CD14-positive monocyte (primary cell): Measurements from ENCODE around the gene SLC38A9. TPM values are rescaled to one million over a fixed set of nuclear protein-coding genes. Genes with fewer than 3 reads are reported as not detected.

Experiments
- DNase-seq, 3 donors: peaks; one replicate each; pipeline ENCODE4 v3.0.0-alpha.2; 2011 to 2022
- H2AFZ ChIP-seq: 2 replicates; pipeline ENCODE4 v1.6.0; 2012; ENCODE audit warnings: mild to moderate bottlenecking, low read depth, low read length, inconsistent platforms; ENCODE audit not compliant: insufficient read depth, poor library complexity, severe bottlenecking
- H3K27ac ChIP-seq, 2 donors: 1 replicate in 1 of 2; 2 replicates in 1 of 2; pipeline ENCODE4 v1.5.1; 2012 to 2013; ENCODE audit warnings: low read length in 2 of 2, control low read depth in 1 of 2, inconsistent platforms in 1 of 2, low read depth in 1 of 2, mild to moderate bottlenecking in 1 of 2
- H3K27me3 ChIP-seq, 2 donors: one replicate each; pipeline versions ENCODE4 v1.6.0 to v1.6.1; 2011 to 2013; ENCODE audit warnings: low read length in 2 of 2; ENCODE audit not compliant: control insufficient read depth in 2 of 2, insufficient read depth in 2 of 2
- H3K36me3 ChIP-seq, 2 donors: replicated peaks in 1 of 2; 1 replicate in 1 of 2; 2 replicates in 1 of 2; pipeline versions ENCODE4 v1.5.1 to v1.6.1; 2012 to 2013; ENCODE audit warnings: low read length in 2 of 2, control low read depth in 1 of 2, inconsistent platforms in 1 of 2, mild to moderate bottlenecking in 1 of 2; ENCODE audit not compliant: insufficient read depth in 2 of 2, control insufficient read depth in 1 of 2
- H3K4me1 ChIP-seq, 2 donors: 1 replicate in 1 of 2; 2 replicates in 1 of 2; pipeline versions ENCODE4 v1.5.1 to v1.6.1; 2012 to 2013; ENCODE audit warnings: low read length in 2 of 2, control low read depth in 1 of 2, inconsistent platforms in 1 of 2, mild to moderate bottlenecking in 1 of 2, moderate library complexity in 1 of 2; ENCODE audit not compliant: insufficient read depth in 2 of 2, control insufficient read depth in 1 of 2
- H3K4me2 ChIP-seq: replicated peaks from 2 replicates; pipeline ENCODE3; 2012; ENCODE audit warnings: low read length, moderate library complexity, mild to moderate bottlenecking; ENCODE audit not compliant: poor library complexity, severe bottlenecking; ENCODE audit errors: extremely low read depth
- H3K4me3 ChIP-seq, 3 experiments: fragments of 200-600 bp in 1 of 3; sonication (generic) in 1 of 3; replicated peaks in 1 of 3; 1 replicate in 2 of 3; 2 replicates in 1 of 3; pipeline ENCODE4 v1.5.1; 2011 to 2013; ENCODE audit warnings: low read length in 3 of 3, mild to moderate bottlenecking in 3 of 3, control low read depth in 2 of 3, low read depth in 2 of 3, inconsistent platforms in 1 of 3, moderate library complexity in 1 of 3
- H3K79me2 ChIP-seq: 2 replicates; pipeline ENCODE4 v1.6.0; 2012; ENCODE audit warnings: mild to moderate bottlenecking, control low read depth, inconsistent platforms, low read length, moderate library complexity; ENCODE audit not compliant: insufficient read depth
- H3K9ac ChIP-seq: 2 replicates; pipeline ENCODE4 v1.6.0; 2017; ENCODE audit warnings: low read length, mild to moderate bottlenecking; ENCODE audit not compliant: insufficient read depth, poor library complexity, severe bottlenecking
- H3K9me3 ChIP-seq, 2 donors: replicated peaks in 1 of 2; 1 replicate in 1 of 2; 2 replicates in 1 of 2; pipeline versions ENCODE4 v1.5.1 to v1.6.1; 2012 to 2013; ENCODE audit warnings: low read length in 2 of 2, control low read depth in 1 of 2; ENCODE audit not compliant: control insufficient read depth in 1 of 2, insufficient read depth in 1 of 2
- H4K20me1 ChIP-seq: 2 replicates; pipeline ENCODE4 v1.6.0; 2012; ENCODE audit warnings: mild to moderate bottlenecking, low read length, control low read depth, moderate library complexity; ENCODE audit not compliant: insufficient read depth
- H3K27ac Mint-ChIP-seq, 7 donors: one replicate each; pipeline ENCODE4 v1.8.0; 2020; ENCODE audit warnings: mild to moderate bottlenecking in 7 of 7, mixed read lengths in 7 of 7, moderate library complexity in 6 of 7, inconsistent platforms in 2 of 7
- H3K27me3 Mint-ChIP-seq, 3 donors: one replicate each; pipeline ENCODE4 v1.8.0; 2021 to 2022; ENCODE audit warnings: low read depth in 3 of 3, mild to moderate bottlenecking in 3 of 3, mixed read lengths in 3 of 3, moderate library complexity in 3 of 3, inconsistent platforms in 1 of 3
- H3K36me3 Mint-ChIP-seq, 2 donors: one replicate each; pipeline ENCODE4 v1.8.0; 2020; ENCODE audit warnings: mixed read lengths in 2 of 2, inconsistent platforms in 1 of 2, mild to moderate bottlenecking in 1 of 2
- H3K4me1 Mint-ChIP-seq: one replicate; pipeline ENCODE4 v1.8.0; 2020; ENCODE audit warnings: mild to moderate bottlenecking, mixed read lengths
- H3K4me3 Mint-ChIP-seq, 2 donors: one replicate each; pipeline ENCODE4 v1.8.0; 2020; ENCODE audit warnings: mild to moderate bottlenecking in 2 of 2, mixed read lengths in 2 of 2, moderate library complexity in 1 of 2
- H3K9me3 Mint-ChIP-seq, 7 donors: one replicate each; pipeline ENCODE4 v1.8.0; 2020 to 2022; ENCODE audit warnings: mixed read lengths in 7 of 7, mild to moderate bottlenecking in 6 of 7, moderate library complexity in 6 of 7, inconsistent platforms in 2 of 7
- CTCF ChIP-seq: fragments of 200-600 bp; IDR thresholded peaks from one replicate; pipeline ENCODE4 v1.8.0; 2022; ENCODE audit warnings: antibody characterized with exemption, mild to moderate bottlenecking
- WGBS: methylation state at CpG from one replicate; pipeline ENCODE4 v1.1.5; 2013; ENCODE audit warnings: missing lambda C conversion rate; ENCODE audit not compliant: insufficient coverage; 5-methylcytosine and 5-hydroxymethylcytosine counted together
- intact Hi-C, 2 donors: fragments of 100-400 bp; cut with micrococcal nuclease; formaldehyde crosslinking; loops; one replicate each; pipeline versions ENCODE4 v1.15.0 to v1.15.1; 2023
- polyA plus RNA-seq, 3 donors: library from polyadenylated mRNA; depleted of rRNA in 1 of 3; unstranded in 2 of 3; stranded (reverse) in 1 of 3; fragments of 300-500 nt in 2 of 3; fragments of >200 nt in 1 of 3; fragmentation: Illumina TruSeq in 2 of 3; gene quantifications; 1 replicate in 2 of 3; 2 replicates in 1 of 3; pipeline ENCODE4 v1.2.3, GENCODE V29; 2012 to 2021

SLC38A9 gene
- polyA plus RNA-seq, 3 donors = 10.7 to 15.2 (median 14.1) TPM

GRCh38 chr5:55750499-55750898, 38.4 kb upstream of the SLC38A9 start:
- Histone ChIP-seq H3K79me2 (no peaks in the 10 kb centered on the region), H3K4me2 (no peak overlapping the region), H3K36me3 (no peaks in the 10 kb centered on the region), H3K27ac (no peak overlapping the region), H3K9me3 (no peaks in the 10 kb centered on the region), H4K20me1 (no peaks in the 10 kb centered on the region), H3K9ac (no peak overlapping the region), H3K4me3 (no peak overlapping the region), H3K4me1 (no peaks in the 10 kb centered on the region), H2AFZ (no peak overlapping the region), H3K27me3 (no peaks in the 10 kb centered on the region)
- no peaks in the 10 kb centered on the region for H3K9me3 Mint-ChIP-seq
- no peak overlapping the region for H3K4me3 Mint-ChIP-seq
- no peaks in the 10 kb centered on the region for H3K36me3 Mint-ChIP-seq
- no CpG with 5 or more reads among the region's 3 CpGs for WGBS
- intact Hi-C loops = no loop called here
- peaks cover 2% of the 10 kb centered on the region in 3 donors for H3K27me3 Mint-ChIP-seq
- H3K4me1 Mint-ChIP-seq = no peaks in the 10 kb centered on the region
- no peak for TF ChIP-seq CTCF
- DNase-seq = no peak
- no peak overlapping the region for H3K27ac Mint-ChIP-seq

GRCh38 chr5:55750063-55750462, 37.9 kb upstream of the SLC38A9 start:
- H3K27ac Mint-ChIP-seq = no peak overlapping the region

More at GRCh38 chr5:55750063-55750462, 37.9 kb upstream of the SLC38A9 start:
- H3K4me1 Mint-ChIP-seq = no peaks in the 10 kb centered on the region
- Histone ChIP-seq H3K4me1 (no peaks in the 10 kb centered on the region), H2AFZ (no peak overlapping the region), H4K20me1 (no peaks in the 10 kb centered on the region), H3K4me2 (no peak overlapping the region), H3K4me3 (no peak overlapping the region), H3K9ac (no peak overlapping the region), H3K9me3 (no peaks in the 10 kb centered on the region), H3K27me3 (no peaks in the 10 kb centered on the region), H3K79me2 (no peaks in the 10 kb centered on the region), H3K27ac (no peak overlapping the region), H3K36me3 (no peaks in the 10 kb centered on the region)
- no peak for DNase-seq
- no peak overlapping the region for H3K4me3 Mint-ChIP-seq
- WGBS = no CpG with 5 or more reads among the region's 3 CpGs
- intact Hi-C loops = no loop called here
- H3K27me3 Mint-ChIP-seq = peaks cover 2% of the 10 kb centered on the region in 3 donors
- H3K36me3 Mint-ChIP-seq = no peaks in the 10 kb centered on the region
- H3K9me3 Mint-ChIP-seq = no peaks in the 10 kb centered on the region
- no peak for TF ChIP-seq CTCF
